ENCODE measurements around the gene GNB1.

GNB1 gene

GRCh38 chr1:1763657-1764621 is 126.9 kb downstream of the GNB1 start:
- Histone ChIP-seq H3K36me3 (replicated peaks) (peaks cover 48% of the 10 kb centered on the region), H3K4me3 (ENCODE audit: low read depth, low read length) (no peak overlapping the region), H3K27ac (no peak overlapping the region), H3K27me3 (replicated peaks) (no peaks in the 10 kb centered on the region)
- no peak for DNase-seq
- in situ Hi-C loops (cut with HindIII; ENCODE audit: low pct_ligation_motif_present, low sequenced_read_pairs) = no loop called here
- TF ChIP-seq CTCF (IDR thresholded peaks at IDR 0.05; ENCODE audit: low read depth, low read length, missing control alignments) = no peak

DNA sequence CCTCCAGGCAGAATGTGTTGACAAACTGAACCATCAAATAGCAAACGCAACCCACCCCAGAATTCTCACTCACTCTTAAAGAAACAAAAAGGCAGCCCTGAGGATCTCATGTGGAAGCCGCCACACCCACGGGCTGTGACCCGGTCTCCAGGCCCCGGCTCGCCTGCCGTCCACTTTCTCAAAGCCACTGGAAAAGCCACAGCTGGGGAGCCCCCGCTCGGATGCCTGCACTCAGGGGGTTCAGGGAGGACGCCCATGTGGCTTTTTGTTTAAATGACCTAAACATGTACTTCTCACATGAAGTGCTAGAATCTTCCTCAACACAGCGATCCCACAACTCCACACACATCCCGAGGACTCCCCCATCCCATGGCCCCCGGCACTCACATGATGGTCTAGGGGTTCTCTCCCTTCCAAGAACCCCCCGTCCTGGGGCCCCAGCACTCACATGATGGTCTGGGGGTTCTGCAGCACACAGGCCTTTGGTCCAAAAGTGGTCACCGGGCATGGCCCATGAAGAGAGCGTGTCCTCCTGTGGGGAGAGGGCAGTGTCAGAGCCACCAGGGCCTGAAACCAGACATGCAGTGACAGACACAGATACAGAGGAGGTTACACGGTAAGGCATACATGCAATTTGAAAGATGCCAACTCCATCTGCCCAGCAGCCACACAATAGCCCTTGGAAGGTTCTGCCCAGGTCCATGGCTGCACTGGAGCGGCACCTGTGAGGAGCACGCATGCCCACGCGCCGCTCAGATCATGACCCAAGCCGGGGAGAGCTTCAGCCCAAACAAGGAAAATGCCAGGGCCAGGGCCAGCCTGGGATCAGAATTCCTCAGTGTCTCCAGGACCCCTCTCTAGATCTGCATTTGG is 129.1 kb downstream of the GNB1 start:
- H3K27ac ChIP-seq = no peak overlapping the region
- in situ Hi-C loops (cut with HindIII; ENCODE audit: low pct_ligation_motif_present, low sequenced_read_pairs) = no loop called here
- DNase-seq = no peak
- no peak for TF ChIP-seq CTCF (IDR thresholded peaks at IDR 0.05; ENCODE audit: low read depth, low read length, missing control alignments)
- no peak overlapping the region for H3K4me3 ChIP-seq (ENCODE audit: low read depth, low read length)
- H3K36me3 ChIP-seq (replicated peaks) = peaks cover 52% of the 10 kb centered on the region
- no peaks in the 10 kb centered on the region for H3K27me3 ChIP-seq (replicated peaks)

GRCh38 chr1:1760715-1761114 is 130.2 kb downstream of the GNB1 start:
- no peak for DNase-seq
- Histone ChIP-seq H3K36me3 (replicated peaks) (peaks cover 63% of the 10 kb centered on the region), H3K27ac (no peak overlapping the region), H3K4me3 (ENCODE audit: low read depth, low read length) (no peak overlapping the region), H3K27me3 (replicated peaks) (no peaks in the 10 kb centered on the region)
- in situ Hi-C loops (cut with HindIII; ENCODE audit: low pct_ligation_motif_present, low sequenced_read_pairs) = no loop called here
- no peak for TF ChIP-seq CTCF (IDR thresholded peaks at IDR 0.05; ENCODE audit: low read depth, low read length, missing control alignments)

DNA sequence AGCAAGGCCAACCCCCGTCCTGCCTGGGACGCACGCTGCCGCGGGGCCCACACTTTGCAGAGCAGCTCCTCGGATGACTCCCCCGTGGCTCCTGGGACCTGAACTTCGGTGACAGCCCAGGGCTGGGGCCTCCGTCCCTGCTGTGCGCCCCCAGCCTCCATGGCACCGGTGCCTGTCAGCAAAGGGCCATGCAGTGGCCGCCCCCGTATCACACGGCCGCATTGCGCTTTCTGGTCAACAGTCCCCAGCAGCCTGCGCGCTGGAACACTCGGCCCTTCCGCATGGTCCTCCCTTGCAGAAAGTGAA is 130.6 kb downstream of the GNB1 start:
- no peak overlapping the region for H3K4me3 ChIP-seq (ENCODE audit: low read depth, low read length)
- DNase-seq = no peak
- no peak overlapping the region for H3K27ac ChIP-seq
- no peak for TF ChIP-seq CTCF (IDR thresholded peaks at IDR 0.05; ENCODE audit: low read depth, low read length, missing control alignments)
- peaks cover 65% of the 10 kb centered on the region for H3K36me3 ChIP-seq (replicated peaks)
- no peaks in the 10 kb centered on the region for H3K27me3 ChIP-seq (replicated peaks)
- in situ Hi-C loops (cut with HindIII; ENCODE audit: low pct_ligation_motif_present, low sequenced_read_pairs) = no loop called here

GRCh38 chr1:1759456-1760344 is 131.2 kb downstream of the GNB1 start:
- in situ Hi-C loops (cut with HindIII; ENCODE audit: low pct_ligation_motif_present, low sequenced_read_pairs) = no loop called here
- H3K36me3 ChIP-seq (replicated peaks) = peaks cover 66% of the 10 kb centered on the region
- no peaks in the 10 kb centered on the region for H3K27me3 ChIP-seq (replicated peaks)
- TF ChIP-seq CTCF (IDR thresholded peaks at IDR 0.05; ENCODE audit: low read depth, low read length, missing control alignments) = no peak
- no peak overlapping the region for H3K4me3 ChIP-seq (ENCODE audit: low read depth, low read length)
- H3K27ac ChIP-seq = no peak overlapping the region
- DNase-seq = no peak
